Cardiac muscle cell (in vitro differentiated cells and primary cell): ENCODE results near the gene NCKAP5L. TPM values are rescaled to one million over a fixed set of nuclear protein-coding genes. Genes with fewer than 3 reads are reported as not detected.

Experiments
- DNase-seq, 2 donors: peaks; one replicate each; pipeline versions ENCODE4 v3.0.0 to v3.0.0-alpha.2; 2010 to 2017; ENCODE audit warnings: low read depth in 1 of 2, low spot score in 1 of 2
- H3K27ac ChIP-seq: fragments of 200-600 bp; sonication (generic); 2 replicates; pipeline ENCODE4 v1.5.1; 2016
- H3K27me3 ChIP-seq: fragments of 200-600 bp; sonication (generic); 2 replicates; pipeline ENCODE4 v1.6.0; 2016; ENCODE audit warnings: control low read depth
- H3K36me3 ChIP-seq: fragments of 200-600 bp; sonication (generic); 2 replicates; pipeline ENCODE4 v1.5.1; 2016; ENCODE audit warnings: control low read depth
- H3K4me1 ChIP-seq: fragments of 200-600 bp; sonication (generic); 2 replicates; pipeline ENCODE4 v1.8.1; 2017; ENCODE audit warnings: low read depth, mild to moderate bottlenecking, mixed run types
- H3K4me3 ChIP-seq: fragments of 200-600 bp; sonication (generic); 2 replicates; pipeline ENCODE4 v1.5.1; 2016; ENCODE audit warnings: mild to moderate bottlenecking
- H3K9me3 ChIP-seq: fragments of 200-600 bp; sonication (generic); 2 replicates; pipeline ENCODE4 v1.5.1; 2017; ENCODE audit warnings: low read depth, mild to moderate bottlenecking, control low read depth
- polyA plus RNA-seq: library from polyadenylated mRNA; unstranded; fragments of >200 nt; fragmentation: Nextera tagmentation; extraction: Ambion mirVana; gene quantifications from 2 replicates; pipeline ENCODE4 v1.2.1, GENCODE V29; 2016
- total RNA-seq: library from RNA; depleted of rRNA; stranded (reverse); fragments of >200 nt; gene quantifications from 2 replicates; pipeline ENCODE4 v1.2.3, GENCODE V29; 2016
- TF ChIP-seq, protein P1 (sequence below): IDR thresholded peaks from 2 replicates; pipeline ENCODE4 v1.5.1; 2012; ENCODE audit warnings: low read depth, mild to moderate bottlenecking, low read length

NCKAP5L gene
- total and polyA plus RNA-seq, 2 experiments from 2014 or later, result 32.0 to 61.1 TPM

DNA sequence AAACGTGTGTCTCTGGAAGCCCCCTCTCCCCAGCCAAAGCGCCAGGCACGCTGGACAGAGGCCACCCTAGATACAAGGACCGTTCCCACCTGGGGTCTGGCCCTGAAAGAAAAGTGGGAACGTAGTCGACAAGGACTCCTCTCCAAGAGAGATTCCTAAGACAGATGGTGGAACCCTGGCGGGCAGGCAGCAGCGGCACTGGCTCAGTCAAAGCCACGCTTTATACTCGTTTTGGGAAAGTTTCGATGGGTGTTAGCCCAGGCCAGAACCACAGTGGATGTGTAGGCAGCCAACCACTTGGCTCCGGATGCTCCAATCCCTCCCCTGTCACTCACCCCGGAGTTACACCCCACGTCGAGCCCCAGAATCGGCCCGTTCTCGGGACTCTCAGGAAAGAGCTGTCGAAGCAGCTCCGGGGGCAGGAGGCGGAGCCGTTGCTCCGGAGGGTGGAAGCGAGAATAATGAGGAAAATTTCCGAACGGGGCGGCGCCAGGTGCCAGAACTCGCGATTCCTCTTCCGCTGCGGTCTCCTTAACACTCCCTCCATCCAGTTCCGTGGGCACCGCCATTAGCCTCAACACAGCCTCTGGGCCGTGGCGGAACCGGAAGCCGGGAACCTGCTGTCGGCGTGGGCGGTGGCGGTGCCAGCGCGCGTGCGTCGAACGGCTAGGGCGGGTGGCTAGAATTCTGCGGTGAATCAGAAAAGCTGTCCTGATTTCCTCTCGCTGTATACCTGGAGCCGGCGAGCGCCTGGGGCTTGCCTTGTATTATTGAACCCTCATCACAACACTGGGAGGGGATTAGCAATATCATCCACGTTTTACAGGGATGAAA lies 14.5 kb upstream of the NCKAP5L start, which contains the start of gene BCDIN3D:
BCDIN3D (minus strand) TSS at position 588 of the 834 bp plus-strand sequence; CDS start at position 569, 19 bp downstream.
- H3K27ac ChIP-seq, result peak within 1 kb of the TSS; percentile 77
- TF ChIP-seq, protein P1, sequence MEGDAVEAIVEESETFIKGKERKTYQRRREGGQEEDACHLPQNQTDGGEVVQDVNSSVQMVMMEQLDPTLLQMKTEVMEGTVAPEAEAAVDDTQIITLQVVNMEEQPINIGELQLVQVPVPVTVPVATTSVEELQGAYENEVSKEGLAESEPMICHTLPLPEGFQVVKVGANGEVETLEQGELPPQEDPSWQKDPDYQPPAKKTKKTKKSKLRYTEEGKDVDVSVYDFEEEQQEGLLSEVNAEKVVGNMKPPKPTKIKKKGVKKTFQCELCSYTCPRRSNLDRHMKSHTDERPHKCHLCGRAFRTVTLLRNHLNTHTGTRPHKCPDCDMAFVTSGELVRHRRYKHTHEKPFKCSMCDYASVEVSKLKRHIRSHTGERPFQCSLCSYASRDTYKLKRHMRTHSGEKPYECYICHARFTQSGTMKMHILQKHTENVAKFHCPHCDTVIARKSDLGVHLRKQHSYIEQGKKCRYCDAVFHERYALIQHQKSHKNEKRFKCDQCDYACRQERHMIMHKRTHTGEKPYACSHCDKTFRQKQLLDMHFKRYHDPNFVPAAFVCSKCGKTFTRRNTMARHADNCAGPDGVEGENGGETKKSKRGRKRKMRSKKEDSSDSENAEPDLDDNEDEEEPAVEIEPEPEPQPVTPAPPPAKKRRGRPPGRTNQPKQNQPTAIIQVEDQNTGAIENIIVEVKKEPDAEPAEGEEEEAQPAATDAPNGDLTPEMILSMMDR, result no peak
- peak; percentile 91 to 96 for DNase-seq
- H3K4me3 ChIP-seq, result peak within 1 kb of the TSS; percentile 56
- peaks cover 10% of the 10 kb centered on the region for H3K27me3 ChIP-seq
- peaks cover 6% of the 10 kb centered on the region for H3K4me1 ChIP-seq
- H3K9me3 ChIP-seq, result no peaks in the 10 kb centered on the region
- H3K36me3 ChIP-seq, result no peaks in the 10 kb centered on the region

DNA sequence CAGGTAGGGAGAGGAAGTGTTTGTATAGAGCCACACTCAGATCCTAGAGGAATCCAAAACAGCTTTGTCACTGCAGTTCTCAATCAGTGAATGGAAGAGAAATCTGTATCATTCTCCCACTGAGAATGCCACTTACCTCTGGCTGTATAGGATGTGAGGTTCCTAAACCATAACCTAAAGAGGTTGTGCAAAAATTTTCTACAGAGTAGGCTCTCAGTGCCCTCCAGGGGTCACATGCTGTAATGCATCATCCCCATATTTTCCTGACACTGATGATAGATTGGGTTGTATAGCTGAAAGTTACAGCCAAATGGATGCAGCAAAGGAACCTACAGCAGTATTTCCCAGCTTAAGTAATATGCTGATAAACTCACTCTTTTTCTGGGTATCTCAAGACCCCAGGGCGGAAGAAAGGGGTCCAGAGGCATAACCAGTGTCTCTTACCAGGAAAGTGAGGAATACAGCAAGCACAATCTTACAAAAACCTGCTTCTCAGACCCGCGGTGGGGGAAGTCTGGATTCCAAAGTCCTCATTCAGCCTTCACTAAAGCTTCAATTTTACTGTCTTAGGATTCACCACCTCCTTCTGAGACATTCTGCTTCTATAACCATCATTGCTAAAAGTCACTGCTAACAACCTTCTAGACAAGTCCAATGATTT lies 10.9 kb upstream of the NCKAP5L start:
- no peaks in the 10 kb centered on the region for H3K36me3 ChIP-seq
- no peak overlapping the region for H3K27ac ChIP-seq
- peak; percentile 51 to 70 for DNase-seq
- no peak overlapping the region for H3K4me3 ChIP-seq
- H3K9me3 ChIP-seq, result no peaks in the 10 kb centered on the region
- TF ChIP-seq, protein P1, result peak; percentile 78
- H3K4me1 ChIP-seq, result peaks cover 6% of the 10 kb centered on the region
- H3K27me3 ChIP-seq, result no peaks in the 10 kb centered on the region

DNA sequence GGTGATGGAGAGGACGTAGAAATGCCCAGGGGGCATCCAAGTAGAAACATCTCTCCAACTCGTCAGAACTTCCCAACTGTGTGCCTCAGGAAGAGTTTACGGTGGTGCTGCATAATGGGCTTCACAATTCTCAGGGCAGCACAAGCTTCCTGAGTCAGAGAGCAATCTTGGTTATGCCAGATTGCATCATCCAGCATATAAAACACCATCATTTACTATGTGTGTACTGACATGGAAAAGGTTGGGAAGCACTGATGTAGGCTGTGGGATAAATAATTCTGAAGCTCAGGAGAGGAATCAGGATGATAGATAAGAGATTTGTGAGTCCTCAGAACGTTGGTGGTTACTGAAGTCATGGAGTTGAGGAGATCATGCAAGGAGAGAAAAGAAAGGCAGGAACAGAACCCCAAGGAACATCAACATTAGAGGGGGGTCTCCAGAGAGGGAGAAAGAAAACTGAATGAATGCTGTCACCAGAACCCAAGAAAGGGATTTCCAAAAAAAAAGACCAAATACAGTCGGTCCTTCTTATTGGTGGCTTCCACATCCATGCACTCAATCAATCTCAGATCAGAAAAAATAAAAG lies 4.7 kb upstream of the NCKAP5L start:
- TF ChIP-seq, protein P1, result no peak
- Histone ChIP-seq H3K4me3 (no peak overlapping the region), H3K9me3 (no peaks in the 10 kb centered on the region), H3K4me1 (peaks cover 4% of the 10 kb centered on the region), H3K27ac (no peak overlapping the region), H3K27me3 (no peaks in the 10 kb centered on the region), H3K36me3 (no peaks in the 10 kb centered on the region)
- peak in 1 of 2 donors; percentile 80 for DNase-seq

DNA sequence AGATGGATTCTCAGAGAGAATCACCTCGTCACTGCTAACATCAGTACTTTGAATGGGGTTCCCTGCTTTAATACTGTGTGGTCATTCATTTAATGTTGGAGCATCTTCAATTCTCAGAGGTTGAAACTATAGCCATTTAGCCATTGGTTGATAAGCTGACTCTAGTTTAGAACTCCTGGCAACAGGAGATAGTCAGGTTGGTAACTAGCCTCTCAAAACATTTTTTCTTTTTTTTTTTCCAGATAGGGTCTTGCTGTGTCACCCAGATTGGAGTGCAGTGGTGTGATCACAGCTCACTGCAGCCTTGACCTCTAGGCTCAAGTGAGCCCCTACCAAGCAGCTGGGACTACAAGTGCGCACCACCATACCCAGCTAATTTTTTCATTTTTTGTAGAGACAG lies 3.5 kb upstream of the NCKAP5L start:
- Histone ChIP-seq H3K9me3 (no peaks in the 10 kb centered on the region), H3K36me3 (no peaks in the 10 kb centered on the region), H3K4me1 (peaks cover 8% of the 10 kb centered on the region), H3K27ac (no peak overlapping the region), H3K4me3 (no peak overlapping the region), H3K27me3 (no peaks in the 10 kb centered on the region)
- no peak for DNase-seq
- TF ChIP-seq, protein P1, result no peak

DNA sequence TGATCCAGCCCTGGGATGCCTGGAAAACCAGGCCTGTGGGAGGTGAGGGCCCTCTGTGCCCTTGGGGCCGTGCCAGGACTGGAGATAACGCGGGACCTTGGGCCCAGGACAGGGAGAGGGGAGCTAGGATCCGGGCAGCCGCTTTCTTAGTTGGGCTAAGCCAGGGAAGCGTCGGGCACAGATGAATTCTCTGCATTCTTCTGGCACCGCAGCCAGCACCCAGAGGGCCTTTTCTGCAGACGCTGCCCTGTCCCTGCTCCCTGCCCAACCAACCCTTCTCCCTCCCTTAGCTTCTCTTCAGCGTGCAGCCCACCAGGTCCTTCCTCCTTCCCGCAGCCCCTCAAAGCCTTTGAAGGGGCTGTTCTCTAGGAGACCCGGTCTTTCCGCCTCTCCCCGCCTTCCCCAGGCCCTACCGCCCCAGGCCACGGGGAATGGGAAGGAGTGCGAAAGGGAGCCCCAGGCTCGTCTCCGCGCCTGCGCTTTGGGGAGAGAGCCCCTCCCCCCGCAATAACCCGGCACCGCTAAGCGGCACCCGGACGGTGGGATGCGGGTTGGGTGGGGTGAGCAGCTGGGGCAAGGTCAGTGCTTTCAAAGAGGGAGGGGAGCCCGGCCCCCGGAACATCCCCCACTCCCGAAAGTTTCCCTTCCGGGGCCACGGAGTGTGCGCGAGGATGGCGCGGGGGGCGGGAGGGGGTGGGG lies 663 bp downstream of the NCKAP5L start:
- TF ChIP-seq, protein P1, result no peak
- peak; percentile 83 to 87 for DNase-seq
- no peaks in the 10 kb centered on the region for H3K9me3 ChIP-seq
- H3K27me3 ChIP-seq, result no peaks in the 10 kb centered on the region
- H3K4me3 ChIP-seq, result peak overlapping the region; percentile 65
- no peaks in the 10 kb centered on the region for H3K36me3 ChIP-seq
- peak overlapping the region; percentile 94 for H3K27ac ChIP-seq
- peaks cover 23% of the 10 kb centered on the region for H3K4me1 ChIP-seq
